NCI-H1436 (cell line): ENCODE results near the gene TIAM2.
A peak's percentile ranks its signal among the peaks of the same experiment; 100 is the strongest.
"Not testable (repeated sequence)": the region's sequence is repeated elsewhere in the genome, so short reads cannot be mapped to it uniquely, and the experiment has no call there.

ENCODE experiments used
- DNase-seq: peaks from one replicate; lab custom pipeline; 2025; lab: John Stamatoyannopoulos, UW

Gene TIAM2

DNA sequence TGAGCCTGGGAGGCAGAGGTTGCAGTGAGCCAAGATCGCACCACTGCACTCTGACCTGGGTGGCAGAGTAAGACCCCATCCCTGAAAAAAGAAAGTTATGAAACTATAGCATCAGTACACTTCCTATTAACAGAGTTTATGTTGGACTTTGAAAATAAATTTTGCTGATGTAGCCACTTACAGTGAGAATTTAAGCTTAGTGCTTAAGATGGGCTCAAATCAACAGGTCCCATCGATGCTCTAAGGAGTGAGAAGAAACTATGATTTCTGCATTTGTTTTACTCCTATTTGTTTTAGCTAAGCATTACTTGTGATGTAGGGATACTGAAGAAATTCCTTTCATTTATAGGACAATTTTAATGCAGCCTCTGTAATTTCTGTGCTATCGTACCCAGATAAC is 175.4 kb downstream of the TIAM2 start:
- no peak for DNase-seq

- no peak for DNase-seq
Observed at GRCh38 chr6:155171109-155171746, 176.1 kb downstream of the TIAM2 start.

GRCh38 chr6:155171747-155172449 is 176.8 kb downstream of the TIAM2 start:
- no peak for DNase-seq

GRCh38 chr6:155173488-155173887 is 178.4 kb downstream of the TIAM2 start:
- DNase-seq: no peak

DNA sequence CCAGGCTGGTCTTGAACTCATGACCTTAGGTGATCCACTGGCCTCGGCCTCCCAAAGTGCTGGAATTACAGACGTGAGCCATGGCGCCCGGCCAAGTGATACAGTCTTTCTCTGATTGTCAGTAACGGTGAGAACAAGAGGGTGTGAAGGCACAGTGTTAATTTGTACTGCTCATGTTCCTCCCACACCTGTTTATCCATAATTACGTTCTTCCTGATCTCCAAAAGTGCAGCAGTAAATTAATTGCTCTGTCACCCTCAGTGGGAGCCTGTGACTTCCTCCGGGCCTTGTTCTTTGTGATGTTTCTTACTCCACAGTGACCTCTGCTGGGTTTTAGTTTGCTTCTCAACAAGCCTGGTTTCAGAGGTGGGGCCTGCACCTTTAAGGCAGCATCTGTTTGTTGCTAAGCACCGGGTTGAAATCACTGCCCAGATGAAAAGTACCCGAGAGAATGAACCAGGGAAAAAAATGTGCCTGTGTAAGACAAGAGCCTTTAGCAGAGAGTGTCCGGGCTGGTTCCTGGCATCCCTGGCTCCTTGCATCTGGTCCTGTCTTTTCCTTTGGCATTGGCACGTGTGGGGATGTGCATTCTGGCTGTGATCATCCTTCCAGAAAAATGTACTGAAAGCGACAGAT is 179.6 kb downstream of the TIAM2 start:
- peak; percentile 88 for DNase-seq

DNA sequence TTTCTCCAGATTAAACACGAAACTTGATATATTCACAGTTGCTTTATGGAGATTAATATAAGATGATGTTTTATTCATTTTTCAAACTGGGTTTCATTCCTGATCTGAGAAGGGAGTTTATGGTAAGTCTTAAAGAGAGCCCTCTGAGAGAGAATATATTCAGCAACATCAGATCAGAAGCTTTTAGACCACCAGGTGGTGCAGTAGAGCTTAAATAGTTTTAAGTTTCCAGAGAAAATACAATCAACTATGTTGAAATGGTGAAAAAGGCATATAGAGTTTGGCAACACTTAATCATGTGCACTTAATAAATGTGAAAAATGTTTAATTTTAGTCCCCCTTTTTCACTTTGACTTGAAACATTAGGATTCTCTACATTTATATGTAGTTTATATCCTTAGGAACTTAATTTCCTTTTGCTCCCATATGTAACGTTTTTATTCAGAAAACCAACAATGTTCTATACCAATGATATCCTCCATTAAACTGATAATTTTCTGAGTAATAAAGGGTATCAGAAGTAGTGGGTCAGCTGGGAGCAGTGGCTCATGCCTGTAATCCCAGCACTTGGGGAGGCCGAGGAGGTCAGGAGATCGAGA is 182.3 kb downstream of the TIAM2 start:
- DNase-seq: peak; percentile 61

- no peak for DNase-seq
Observed at GRCh38 chr6:155181498-155181897, 186.4 kb downstream of the TIAM2 start.

- no peak for DNase-seq
Observed at GRCh38 chr6:155182103-155182502, 187.0 kb downstream of the TIAM2 start.

- no peak for DNase-seq
Observed at GRCh38 chr6:155183095-155183494, 188.0 kb downstream of the TIAM2 start.

- not testable (repeated sequence) for DNase-seq
Observed at GRCh38 chr6:155185041-155185440, 189.9 kb downstream of the TIAM2 start.

DNA sequence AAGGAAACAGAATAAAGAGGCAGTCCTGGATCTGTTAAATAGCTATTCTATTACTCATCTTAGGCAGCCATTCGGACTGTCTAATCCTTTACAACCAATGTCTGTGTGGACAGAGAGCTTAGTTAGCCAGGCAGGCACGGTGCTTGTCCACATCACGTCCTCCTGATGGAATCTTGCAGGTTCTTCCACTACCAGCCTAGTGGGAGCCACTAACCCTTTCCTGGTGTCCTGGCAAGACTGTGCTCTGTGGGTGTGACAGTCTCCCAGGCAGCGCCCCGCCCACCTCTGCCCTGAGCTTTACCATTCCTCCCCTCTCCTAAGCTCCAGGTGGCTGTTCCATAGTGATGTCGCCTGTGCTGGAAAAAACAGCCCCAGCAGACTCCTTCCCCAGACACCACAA is 190.4 kb downstream of the TIAM2 start:
- no peak for DNase-seq

GRCh38 chr6:155186052-155186658 is 191.0 kb downstream of the TIAM2 start:
- DNase-seq: no peak

DNA sequence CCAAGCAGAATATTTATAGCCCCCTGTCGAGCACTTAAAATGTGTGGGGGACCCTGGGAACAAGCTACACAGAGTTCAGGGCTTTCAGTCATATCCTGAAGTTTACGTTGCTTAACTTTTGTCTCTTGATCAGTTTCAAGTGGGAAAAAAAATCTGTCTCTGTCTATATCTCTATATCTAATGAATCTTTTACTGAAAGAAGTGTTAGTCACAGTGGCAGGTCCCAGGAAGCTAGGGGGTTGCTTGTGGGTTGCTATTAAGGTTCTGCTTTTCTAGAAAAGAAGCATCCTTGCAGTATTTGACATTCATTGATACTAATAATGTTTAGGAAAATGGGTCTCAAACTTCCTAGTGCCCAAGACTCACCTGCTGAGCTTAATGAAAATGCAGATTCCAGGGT is 192.0 kb downstream of the TIAM2 start:
- DNase-seq: no peak

DNA sequence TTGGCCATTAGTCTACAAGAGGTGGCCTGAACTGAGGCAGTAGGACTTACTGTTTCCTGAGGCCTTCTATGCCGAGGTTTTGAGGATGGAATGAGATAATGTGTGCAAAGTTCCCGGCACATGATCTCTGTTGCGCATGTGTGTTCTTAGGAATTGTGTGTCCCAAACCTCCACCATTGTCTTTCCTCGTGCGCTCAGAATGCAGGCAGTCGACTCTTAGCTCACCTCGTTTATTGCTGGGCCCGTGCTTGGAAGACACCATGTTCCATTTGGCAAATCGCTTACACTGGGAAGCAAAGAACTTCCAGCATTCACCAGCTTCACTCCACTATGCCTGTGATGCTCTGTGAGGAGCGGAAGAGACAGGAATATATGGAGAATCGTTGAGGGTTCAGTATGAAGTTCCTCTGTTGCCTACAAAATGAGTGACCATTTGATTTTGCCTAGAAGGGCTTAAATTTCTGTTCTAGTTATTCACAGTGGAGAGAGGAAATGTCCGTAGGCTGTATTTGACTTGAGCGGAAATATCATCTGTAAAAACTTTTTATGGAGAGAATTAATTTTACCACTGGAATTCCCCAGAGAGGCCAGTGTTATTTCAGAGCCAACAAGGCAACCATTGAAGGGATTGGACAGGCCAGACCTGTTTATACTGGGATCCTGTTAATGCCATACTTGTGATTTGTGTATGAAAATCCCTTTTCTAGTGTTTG is 193.0 kb downstream of the TIAM2 start:
- DNase-seq: no peak

- no peak for DNase-seq
Observed at GRCh38 chr6:155188707-155189496, 193.8 kb downstream of the TIAM2 start.

GRCh38 chr6:155190677-155191076 is 195.6 kb downstream of the TIAM2 start:
- no peak for DNase-seq

DNA sequence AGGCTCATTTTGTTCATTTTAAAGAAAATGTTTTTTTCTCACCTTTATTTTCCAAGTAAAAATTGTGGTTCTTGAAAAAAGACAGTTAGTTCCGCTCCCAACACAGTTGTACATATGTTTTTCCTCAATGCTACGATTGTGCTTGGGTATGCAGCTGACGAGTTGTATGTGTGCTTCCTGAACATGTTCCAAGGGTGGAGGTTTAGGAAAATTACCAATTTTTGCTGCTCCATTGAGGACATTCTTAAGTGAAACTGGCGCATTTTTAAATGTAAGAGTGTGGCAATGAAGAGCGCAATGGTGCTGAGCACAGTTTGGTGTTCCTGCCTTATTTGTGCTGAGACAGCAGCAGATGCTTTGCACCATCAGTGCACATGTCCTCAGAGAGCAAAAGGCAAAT is 198.4 kb downstream of the TIAM2 start:
- no peak for DNase-seq

- no peak for DNase-seq
Observed at GRCh38 chr6:155194399-155194798, 199.3 kb downstream of the TIAM2 start.

- DNase-seq: no peak
Observed at GRCh38 chr6:155195903-155196302, 200.8 kb downstream of the TIAM2 start.

- no peak for DNase-seq
Observed at GRCh38 chr6:155196911-155197310, 201.8 kb downstream of the TIAM2 start.

DNA sequence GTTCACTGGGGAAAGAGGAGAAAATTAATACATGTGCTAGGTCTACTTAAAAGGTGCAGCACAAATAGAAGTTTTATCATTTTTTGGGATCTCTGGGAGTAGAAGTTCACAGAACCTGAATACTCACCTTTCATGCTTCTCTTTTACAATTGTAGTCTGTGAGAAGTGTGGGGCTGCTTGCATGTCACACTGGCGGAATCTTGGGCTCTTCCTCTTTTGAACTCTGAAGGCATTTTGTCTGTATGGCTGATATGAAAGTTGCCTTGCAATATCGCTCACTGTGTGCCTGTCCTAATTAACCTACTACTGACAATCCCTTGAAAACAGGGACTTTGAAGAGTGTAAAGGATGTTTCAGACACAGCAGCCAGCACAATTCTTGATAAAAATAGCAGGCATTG is 202.8 kb downstream of the TIAM2 start:
- DNase-seq: no peak
